A673 (cell line): ENCODE measurements around the gene RAD50. TPM values are rescaled to one million over a fixed set of nuclear protein-coding genes. Genes with fewer than 3 reads are reported as not detected.

ENCODE experiments used
- BruUV-seq: library from RNA; stranded (reverse); fragments of 400-500 nt; replicated peaks from 2 replicates; lab custom pipeline; 2021; lab: Mats Ljungman, UMichigan
- CTCF ChIA-PET: fragments of 300-600 bp; sonication (Branson Sonifier 250); formaldehyde crosslinking; loops from one replicate; lab custom pipeline; 2022; ENCODE audit warnings: antibody characterized with exemption; lab: Charles Lee
- POLR2A ChIA-PET: fragments of 300-600 bp; sonication (Branson Sonifier 250); formaldehyde crosslinking; loops from one replicate; lab custom pipeline; 2022; ENCODE audit warnings: antibody characterized with exemption; ENCODE audit not compliant: low non-redundant PET; lab: Charles Lee
- DNase-seq: peaks from one replicate; pipeline ENCODE4 v3.0.0-alpha.2; 2015; ENCODE audit warnings: low spot score
- H3K27ac ChIP-seq: fragments of 200-600 bp; sonication (generic); 2 replicates; pipeline ENCODE4 v1.5.1; 2016; ENCODE audit warnings: mixed run types, low read depth, mild to moderate bottlenecking, mixed read lengths, antibody characterized with exemption, low read length; ENCODE audit not compliant: poor library complexity, severe bottlenecking
- H3K27me3 ChIP-seq: fragments of 200-600 bp; sonication (generic); replicated peaks from 2 replicates; pipeline ENCODE4 v1.6.1; 2017; ENCODE audit warnings: mixed run types, low read depth, mild to moderate bottlenecking, mixed read lengths, antibody characterized with exemption, low read length; ENCODE audit not compliant: insufficient read depth, poor library complexity
- H3K36me3 ChIP-seq: fragments of 200-600 bp; sonication (generic); 2 replicates; pipeline ENCODE4 v1.6.1; 2016; ENCODE audit warnings: mixed run types, mild to moderate bottlenecking, mixed read lengths, antibody characterized with exemption, low read length; ENCODE audit not compliant: insufficient read depth, poor library complexity, severe bottlenecking
- H3K4me1 ChIP-seq: fragments of 200-600 bp; sonication (generic); 2 replicates; pipeline ENCODE4 v1.6.1; 2017; ENCODE audit warnings: mixed run types, mild to moderate bottlenecking, mixed read lengths, antibody characterized with exemption, low read length; ENCODE audit not compliant: insufficient read depth, poor library complexity, severe bottlenecking
- H3K4me3 ChIP-seq: fragments of 200-600 bp; sonication (generic); 2 replicates; pipeline ENCODE4 v1.5.1; 2016; ENCODE audit warnings: low read depth, mixed run types, mild to moderate bottlenecking, mixed read lengths, low read length; ENCODE audit not compliant: poor library complexity, severe bottlenecking
- H3K9me3 ChIP-seq: fragments of 200-600 bp; sonication (generic); 2 replicates; pipeline ENCODE4 v1.6.1; 2016; ENCODE audit warnings: mixed run types, low read depth, mild to moderate bottlenecking, mixed read lengths, antibody characterized with exemption, low read length; ENCODE audit not compliant: poor library complexity, severe bottlenecking
- CTCF ChIP-seq: fragments of 300-800, 200-600 bp; sonication (generic); conservative IDR thresholded peaks from 2 replicates; pipeline ENCODE4 v1.5.1; 2017; ENCODE audit warnings: low read depth, mild to moderate bottlenecking, antibody characterized with exemption, low read length, moderate library complexity, mixed read lengths
- EZH2 ChIP-seq: fragments of 200-600 bp; sonication (generic); IDR thresholded peaks from 2 replicates; pipeline ENCODE4 v1.6.1; 2017; ENCODE audit warnings: borderline replicate concordance, low read depth, mild to moderate bottlenecking, mixed read lengths, antibody characterized with exemption, low read length; ENCODE audit not compliant: poor library complexity, severe bottlenecking
- intact Hi-C: fragments of 100-400 bp; cut with micrococcal nuclease; formaldehyde crosslinking; loops from one replicate; pipeline ENCODE4 v1.10.0; 2022; ENCODE audit not compliant: unreplicated experiment
- total RNA-seq: library from RNA; stranded (reverse); gene quantifications from 2 replicates; pipeline ENCODE4 v1.2.3, GENCODE V29; 2021

RAD50 gene
- total RNA-seq, 1 experiment from 2014 or later, result 43.6 TPM

GRCh38 chr5:132595624-132596023, 38.8 kb downstream of the RAD50 start:
- intact Hi-C loops, result no loop called here
- Histone ChIP-seq H3K36me3 (peaks cover 37% of the 10 kb centered on the region), H3K27ac (no peak overlapping the region), H3K4me3 (no peak overlapping the region), H3K4me1 (no peaks in the 10 kb centered on the region), H3K9me3 (no peaks in the 10 kb centered on the region), H3K27me3 (no peaks in the 10 kb centered on the region)
- BruUV-seq, result no TSS peak
- no peak for DNase-seq
- ChIA-PET CTCF (no interaction called here), POLR2A (interaction anchor here (0.6 kb wide), 1 partner anchor 95 kb away, joined by 3 read pairs; no protein-coding TSS in a partner anchor)
- TF ChIP-seq CTCF, result no peak

GRCh38 chr5:132601071-132601728, 44.4 kb downstream of the RAD50 start:
- POLR2A ChIA-PET, result no interaction called here

GRCh38 chr5:132607095-132607494, 50.3 kb downstream of the RAD50 start:
- no peak for DNase-seq
- intact Hi-C loops, result no loop called here
- Histone ChIP-seq H3K27me3 (no peaks in the 10 kb centered on the region), H3K27ac (no peak overlapping the region), H3K4me3 (no peak overlapping the region), H3K4me1 (no peaks in the 10 kb centered on the region), H3K36me3 (peaks cover 39% of the 10 kb centered on the region), H3K9me3 (no peaks in the 10 kb centered on the region)
- POLR2A ChIA-PET, result no interaction called here
- no peak for TF ChIP-seq CTCF
- no peak for TF ChIP-seq EZH2
- CTCF ChIA-PET, result no interaction called here
- BruUV-seq, result no TSS peak

More at GRCh38 chr5:132601071-132601728, 44.4 kb downstream of the RAD50 start:
- Histone ChIP-seq H3K4me1 (no peaks in the 10 kb centered on the region), H3K9me3 (no peaks in the 10 kb centered on the region), H3K27me3 (no peaks in the 10 kb centered on the region), H3K27ac (no peak overlapping the region), H3K36me3 (peaks cover 34% of the 10 kb centered on the region), H3K4me3 (no peak overlapping the region)
- BruUV-seq, result no TSS peak
- no peak for DNase-seq
- CTCF ChIA-PET, result no interaction called here
- intact Hi-C loops, result no loop called here
- TF ChIP-seq CTCF (no peak), EZH2 (no peak)
